Vagina (tissue), 2 donors: Measurements from ENCODE around the gene OSGIN1.

Experiments
- CTCF ChIP-seq, 3 experiments: fragments of 450-650 bp in 2 of 3; fragments of 200-600 bp in 1 of 3; sonication (generic) in 1 of 3; IDR thresholded peaks; one replicate each; pipeline ENCODE4 v1.5.1; 2017 to 2019; ENCODE audit warnings: antibody characterized with exemption in 3 of 3, mild to moderate bottlenecking in 2 of 3, moderate library complexity in 2 of 3
- POLR2A ChIP-seq, 2 donors: fragments of 450-650 bp; IDR thresholded peaks; one replicate each; pipeline ENCODE4 v1.6.1; 2017; ENCODE audit warnings: antibody characterized with exemption in 2 of 2, mild to moderate bottlenecking in 2 of 2, moderate library complexity in 2 of 2
- POLR2AphosphoS5 ChIP-seq, 2 donors: sonication (generic); formaldehyde crosslinking; IDR thresholded peaks; one replicate each; pipeline ENCODE4 v1.9.0; 2017; ENCODE audit warnings: antibody characterized with exemption in 2 of 2, mild to moderate bottlenecking in 2 of 2, low read depth in 1 of 2; ENCODE audit not compliant: insufficient read depth in 1 of 2

GRCh38 chr16:83952587-83952939 is 477 bp upstream of the OSGIN1 start:
- no peak for TF ChIP-seq CTCF (IDR thresholded peaks at IDR 0.05)
- TF ChIP-seq POLR2AphosphoS5 (IDR thresholded peaks at IDR 0.05; ENCODE audit: insufficient read depth in 1 of 2, low read depth in 1 of 2): no peak
- no peak for TF ChIP-seq POLR2A (IDR thresholded peaks at IDR 0.05)
